ENCODE data around the gene GATM. TPM values are rescaled to one million over a fixed set of nuclear protein-coding genes. Genes with fewer than 3 reads are reported as not detected.

The GATM gene
- total RNA-seq, 2 donors from 2014 or later: 1,064 to 1,447 TPM

DNA sequence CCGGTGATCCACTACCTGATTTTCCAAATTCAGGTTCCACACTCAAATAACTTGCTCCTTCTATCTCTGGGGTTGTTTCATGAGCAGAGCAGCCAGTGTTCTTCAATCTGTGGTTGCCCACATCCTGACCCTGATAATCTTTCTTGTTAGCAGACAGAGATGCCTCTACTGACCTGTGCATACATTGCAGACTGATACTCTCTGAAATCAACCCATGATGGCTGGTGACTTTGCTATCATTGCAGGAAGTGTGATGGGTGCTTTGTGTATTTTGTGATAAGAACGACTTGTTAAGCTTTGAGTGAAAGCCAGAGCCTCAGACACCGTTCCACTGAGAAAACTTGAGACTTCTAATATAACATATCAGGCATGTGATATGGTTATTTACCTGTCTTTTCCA, 39.9 kb downstream of the GATM start:
- DNase-seq (no peak), ATAC-seq (no peak)
- WGBS, 2 donors: 33 to 39% methylated on average over 3 of the region's 3 CpGs
- Histone ChIP-seq H3K4me3 (no peak overlapping the region), H3K4me1 (peaks cover 88% of the 10 kb centered on the region), H3K9me3 (no peaks in the 10 kb centered on the region), H3K27ac (peak overlapping the region in 2 of 4 donors; percentile 28 to 43), H3K36me3 (replicated peaks in 1 of 2; ENCODE audit: insufficient read depth in 1 of 2, low read depth in 2 of 2) (no peaks in the 10 kb centered on the region), H3K27me3 (no peaks in the 10 kb centered on the region)
- no peak for TF ChIP-seq POLR2A (IDR thresholded peaks at IDR 0.05)
- TF ChIP-seq, protein P1, sequence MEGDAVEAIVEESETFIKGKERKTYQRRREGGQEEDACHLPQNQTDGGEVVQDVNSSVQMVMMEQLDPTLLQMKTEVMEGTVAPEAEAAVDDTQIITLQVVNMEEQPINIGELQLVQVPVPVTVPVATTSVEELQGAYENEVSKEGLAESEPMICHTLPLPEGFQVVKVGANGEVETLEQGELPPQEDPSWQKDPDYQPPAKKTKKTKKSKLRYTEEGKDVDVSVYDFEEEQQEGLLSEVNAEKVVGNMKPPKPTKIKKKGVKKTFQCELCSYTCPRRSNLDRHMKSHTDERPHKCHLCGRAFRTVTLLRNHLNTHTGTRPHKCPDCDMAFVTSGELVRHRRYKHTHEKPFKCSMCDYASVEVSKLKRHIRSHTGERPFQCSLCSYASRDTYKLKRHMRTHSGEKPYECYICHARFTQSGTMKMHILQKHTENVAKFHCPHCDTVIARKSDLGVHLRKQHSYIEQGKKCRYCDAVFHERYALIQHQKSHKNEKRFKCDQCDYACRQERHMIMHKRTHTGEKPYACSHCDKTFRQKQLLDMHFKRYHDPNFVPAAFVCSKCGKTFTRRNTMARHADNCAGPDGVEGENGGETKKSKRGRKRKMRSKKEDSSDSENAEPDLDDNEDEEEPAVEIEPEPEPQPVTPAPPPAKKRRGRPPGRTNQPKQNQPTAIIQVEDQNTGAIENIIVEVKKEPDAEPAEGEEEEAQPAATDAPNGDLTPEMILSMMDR (IDR thresholded peaks at IDR 0.05): no peak
- intact Hi-C loops (cut with DNase I): no loop called here

DNA sequence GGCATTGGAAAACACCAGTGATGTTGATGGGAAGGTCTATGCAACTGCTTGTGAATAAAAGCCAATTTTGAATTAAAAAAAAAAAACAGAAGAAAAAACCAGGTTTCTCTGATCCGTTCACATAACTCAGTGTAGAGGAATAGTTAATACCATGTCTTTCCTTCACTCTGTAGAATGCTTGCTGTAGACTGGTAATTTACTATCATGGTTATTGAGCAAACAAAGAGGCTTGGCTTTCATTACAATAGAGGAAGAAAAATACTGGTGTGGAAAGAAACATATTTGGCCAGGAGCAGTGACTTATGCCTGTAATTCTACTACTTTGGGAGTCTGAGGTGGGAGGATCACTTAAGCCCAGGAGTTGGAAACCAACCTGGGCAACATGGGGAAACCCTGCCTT, 41.1 kb downstream of the GATM start:
- DNase-seq: no peak
- intact Hi-C loops (cut with DNase I): no loop called here
- H3K4me1 ChIP-seq: peaks cover 88% of the 10 kb centered on the region
- no peak overlapping the region for H3K4me3 ChIP-seq
- no peak for ATAC-seq
- H3K27me3 ChIP-seq: no peaks in the 10 kb centered on the region
- H3K36me3 ChIP-seq (replicated peaks in 1 of 2; ENCODE audit: insufficient read depth in 1 of 2, low read depth in 2 of 2): no peaks in the 10 kb centered on the region
- H3K9me3 ChIP-seq: no peaks in the 10 kb centered on the region
- WGBS, 2 donors: 21 to 30% methylated on average over 1 of the region's 1 CpG
- no peak for TF ChIP-seq POLR2A (IDR thresholded peaks at IDR 0.05)
- TF ChIP-seq, protein P1 (IDR thresholded peaks at IDR 0.05): no peak
- H3K27ac ChIP-seq: peak overlapping the region in 1 of 4 donors; percentile 54

DNA sequence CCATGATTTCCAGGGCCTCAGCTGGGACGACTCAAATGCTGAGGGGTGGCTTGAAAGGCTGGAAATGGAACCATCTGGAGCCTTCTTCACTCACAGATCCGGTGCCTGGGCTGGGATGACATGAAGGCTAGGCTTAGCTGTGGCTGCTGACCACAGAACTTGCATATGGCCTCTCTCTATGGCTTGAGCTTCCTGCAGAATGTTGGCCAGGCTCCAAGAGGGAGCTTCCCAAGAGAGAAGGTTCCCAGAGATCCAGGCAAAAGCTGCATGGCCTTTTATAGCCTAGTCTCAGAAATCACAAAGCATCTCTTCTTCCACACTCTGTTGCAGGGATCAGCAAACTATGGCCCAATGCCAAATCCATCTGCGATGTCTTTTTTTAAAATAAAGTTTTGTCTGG, 44.8 kb downstream of the GATM start:
- TF ChIP-seq POLR2A (IDR thresholded peaks at IDR 0.05): no peak
- TF ChIP-seq, protein P1 (IDR thresholded peaks at IDR 0.05): no peak
- DNase-seq: peak in 3 of 4 donors; percentile 46 to 56 (median 46)

DNA sequence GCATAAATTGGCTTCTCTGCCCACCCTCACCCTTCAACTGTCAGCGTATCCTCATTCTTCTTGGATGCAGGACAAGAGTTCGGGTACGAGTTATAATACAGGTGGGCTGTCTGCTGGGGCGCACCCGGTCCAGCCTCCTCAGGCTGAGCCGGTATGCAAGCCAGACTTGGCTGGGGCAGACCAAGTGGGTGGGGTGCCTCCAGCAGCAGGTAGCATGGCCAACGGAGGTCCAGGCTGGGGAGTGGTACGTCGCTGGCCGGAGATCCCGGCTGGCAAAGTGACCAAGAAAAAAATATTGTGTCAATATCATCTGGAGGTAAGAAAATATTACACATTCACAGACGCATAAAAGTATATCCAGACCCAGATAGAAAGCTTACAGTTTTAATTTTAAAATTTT, 45.6 kb downstream of the GATM start:
- ATAC-seq: peak; percentile 49
- peaks cover 68% of the 10 kb centered on the region for H3K4me1 ChIP-seq

More for the DNA sequence above, 44.8 kb downstream of the GATM start:
- Histone ChIP-seq H3K4me1 (peaks cover 73% of the 10 kb centered on the region), H3K27me3 (no peaks in the 10 kb centered on the region), H3K4me3 (no peak overlapping the region), H3K36me3 (replicated peaks in 1 of 2; ENCODE audit: insufficient read depth in 1 of 2, low read depth in 2 of 2) (no peaks in the 10 kb centered on the region), H3K9me3 (no peaks in the 10 kb centered on the region), H3K27ac (peak overlapping the region in 3 of 4 donors; percentile 68 to 84 (median 83))
- intact Hi-C loops (cut with DNase I): no loop called here
- no peak for ATAC-seq
- 30 to 32% methylated on average over 2 to 3 of the region's 3 CpGs for WGBS, 2 donors

More for the DNA sequence above, 45.6 kb downstream of the GATM start:
- 46 to 50% methylated on average over 12 of the region's 12 CpGs for WGBS, 2 donors
- peak overlapping the region in 3 of 4 donors; percentile 68 to 84 (median 83) for H3K27ac ChIP-seq
- H3K4me3 ChIP-seq: no peak overlapping the region
- no peaks in the 10 kb centered on the region for H3K36me3 ChIP-seq (replicated peaks in 1 of 2; ENCODE audit: insufficient read depth in 1 of 2, low read depth in 2 of 2)
- no peaks in the 10 kb centered on the region for H3K9me3 ChIP-seq
- TF ChIP-seq POLR2A (IDR thresholded peaks at IDR 0.05): no peak
- TF ChIP-seq, protein P1 (IDR thresholded peaks at IDR 0.05): no peak
- H3K27me3 ChIP-seq: no peaks in the 10 kb centered on the region
- intact Hi-C loops (cut with DNase I): no loop called here
- peak; percentile 39 to 64 (median 56) for DNase-seq
